ENCODE measurements around the gene NLGN1. TPM values are rescaled to one million over a fixed set of nuclear protein-coding genes. Genes with fewer than 3 reads are reported as not detected.

Gene NLGN1
- polyA plus RNA-seq, 2 of the 4 experiments (the other 2 are of a cell fraction) = not detected

DNA sequence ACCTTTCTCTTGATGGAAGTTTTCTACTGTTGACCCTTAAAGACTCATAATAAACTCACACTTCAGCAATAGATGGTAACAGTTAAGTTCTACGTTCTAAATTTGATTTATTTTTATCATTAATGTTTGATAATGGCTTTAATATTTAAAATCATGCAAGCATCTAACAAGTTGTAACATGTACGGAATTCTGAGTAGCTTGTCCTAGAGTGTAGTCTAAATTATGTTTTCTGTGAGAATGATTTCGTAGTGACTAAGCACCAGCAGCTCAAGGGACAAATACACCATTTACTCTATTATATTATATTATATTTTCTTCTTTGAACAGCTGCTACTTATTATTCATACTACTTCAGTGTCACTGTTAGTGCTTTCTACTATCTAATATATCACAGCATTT is 345.6 kb downstream of the NLGN1 start:
- TF ChIP-seq ZNF302 (CRISPR knock-in tag; IDR thresholded peaks at IDR 0.05) (no peak), CBX2 (IDR thresholded peaks at IDR 0.05; ENCODE audit: borderline replicate concordance, low read depth) (no peak), RFX5 (IDR thresholded peaks at IDR 0.05) (no peak), HOXB5 (CRISPR knock-in tag; IDR thresholded peaks at IDR 0.05) (no peak), NR3C1 (IDR thresholded peaks at IDR 0.05) (no peak), CHD2 (IDR thresholded peaks at IDR 0.05; ENCODE audit: low read length, partially characterized antibody) (no peak), KDM5A (IDR thresholded peaks at IDR 0.05) (no peak), FOSL2 (IDR thresholded peaks at IDR 0.05) (no peak), FOSL2 (CRISPR knock-in tag; IDR thresholded peaks at IDR 0.05) (no peak), USF2 (IDR thresholded peaks at IDR 0.05) (no peak), HOXA7 (CRISPR knock-in tag; IDR thresholded peaks at IDR 0.05) (no peak), REST (IDR thresholded peaks at IDR 0.05) (no peak), RCOR1 (IDR thresholded peaks at IDR 0.05; ENCODE audit: low read depth, low read length) (no peak)
- TF ChIP-seq, protein P1, sequence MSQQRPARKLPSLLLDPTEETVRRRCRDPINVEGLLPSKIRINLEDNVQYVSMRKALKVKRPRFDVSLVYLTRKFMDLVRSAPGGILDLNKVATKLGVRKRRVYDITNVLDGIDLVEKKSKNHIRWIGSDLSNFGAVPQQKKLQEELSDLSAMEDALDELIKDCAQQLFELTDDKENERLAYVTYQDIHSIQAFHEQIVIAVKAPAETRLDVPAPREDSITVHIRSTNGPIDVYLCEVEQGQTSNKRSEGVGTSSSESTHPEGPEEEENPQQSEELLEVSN (IDR thresholded peaks at IDR 0.05; ENCODE audit: borderline replicate concordance, low read depth) = no peak
- H3K4me1 ChIP-seq = no peaks in the 10 kb centered on the region
- H3K27ac ChIP-seq = no peak overlapping the region
- no peak overlapping the region; the same call in 2 of the 3 replicates for H3K4me2 ChIP-seq
- no peak for FAIRE-seq
- CTCF ChIA-PET = no interaction called here
- ATAC-seq = no peak
- no peak overlapping the region for H3K4me3 ChIP-seq
- POLR2A ChIA-PET = no interaction called here
- WGBS (ENCODE audit: missing lambda C conversion rate) = 20% methylated on average over 3 of the region's 3 CpGs
- DNase-seq (ENCODE audit: low read depth in 1 of 2, low spot score in 1 of 2) = no peak
- no peaks in the 10 kb centered on the region for H3K9me3 ChIP-seq

DNA sequence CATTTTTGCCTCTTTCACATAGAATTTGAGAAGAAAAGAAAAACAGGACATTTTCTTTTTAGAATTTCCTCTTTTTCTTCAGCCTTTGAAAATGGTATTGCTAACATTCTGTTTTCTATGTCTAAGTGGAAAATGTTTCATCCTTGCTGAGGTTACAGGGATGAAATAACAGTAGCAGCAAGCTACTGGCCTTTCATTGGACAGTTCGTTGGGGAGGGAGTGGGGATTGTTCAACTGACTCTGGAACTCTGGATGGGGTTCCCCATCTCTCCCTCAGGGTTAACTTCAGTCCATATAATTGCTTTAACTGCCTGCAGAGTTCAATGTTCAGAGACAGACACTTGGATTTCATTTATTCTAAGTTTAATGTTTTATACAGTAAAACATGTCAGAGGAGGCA is 346.0 kb downstream of the NLGN1 start:
- 6% methylated on average over 1 of the region's 1 CpG for WGBS (ENCODE audit: missing lambda C conversion rate)
- DNase-seq (ENCODE audit: low read depth in 1 of 2, low spot score in 1 of 2) (no peak), FAIRE-seq (no peak), ATAC-seq (no peak)
- POLR2A ChIA-PET = no interaction called here
- H3K4me3 ChIP-seq = no peak overlapping the region
- H3K9me3 ChIP-seq = no peaks in the 10 kb centered on the region
- CTCF ChIA-PET = no interaction called here
- no peak for TF ChIP-seq FOXS1 (CRISPR knock-in tag; IDR thresholded peaks at IDR 0.05)
- no peak for TF ChIP-seq REST (IDR thresholded peaks at IDR 0.05)
- TF ChIP-seq KDM1A (IDR thresholded peaks at IDR 0.05; ENCODE audit: low read depth) = no peak
- TF ChIP-seq HDAC2 (IDR thresholded peaks at IDR 0.05) = no peak
- no peak for TF ChIP-seq USF2 (IDR thresholded peaks at IDR 0.05)
- TF ChIP-seq CEBPB (IDR thresholded peaks at IDR 0.05) = no peak
- no peak for TF ChIP-seq HOXB13 (CRISPR knock-in tag; IDR thresholded peaks at IDR 0.05; ENCODE audit: low read depth)
- TF ChIP-seq, protein P2, sequence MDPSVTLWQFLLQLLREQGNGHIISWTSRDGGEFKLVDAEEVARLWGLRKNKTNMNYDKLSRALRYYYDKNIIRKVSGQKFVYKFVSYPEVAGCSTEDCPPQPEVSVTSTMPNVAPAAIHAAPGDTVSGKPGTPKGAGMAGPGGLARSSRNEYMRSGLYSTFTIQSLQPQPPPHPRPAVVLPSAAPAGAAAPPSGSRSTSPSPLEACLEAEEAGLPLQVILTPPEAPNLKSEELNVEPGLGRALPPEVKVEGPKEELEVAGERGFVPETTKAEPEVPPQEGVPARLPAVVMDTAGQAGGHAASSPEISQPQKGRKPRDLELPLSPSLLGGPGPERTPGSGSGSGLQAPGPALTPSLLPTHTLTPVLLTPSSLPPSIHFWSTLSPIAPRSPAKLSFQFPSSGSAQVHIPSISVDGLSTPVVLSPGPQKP (IDR thresholded peaks at IDR 0.05; ENCODE audit: low read depth, low read length) = no peak
- TF ChIP-seq ESRRA (IDR thresholded peaks at IDR 0.05; ENCODE audit: borderline replicate concordance, low read length) = no peak
- TF ChIP-seq TP53 (CRISPR knock-in tag; IDR thresholded peaks at IDR 0.05) = no peak
- no peak for TF ChIP-seq FOSB (CRISPR knock-in tag; IDR thresholded peaks at IDR 0.05)
- TF ChIP-seq NR3C1 (IDR thresholded peaks at IDR 0.05) = no peak
- no peak for TF ChIP-seq CBX2 (IDR thresholded peaks at IDR 0.05; ENCODE audit: borderline replicate concordance, low read depth)
- no peak for TF ChIP-seq JUNB (IDR thresholded peaks at IDR 0.05)
- no peak for TF ChIP-seq NPAS2 (CRISPR knock-in tag; IDR thresholded peaks at IDR 0.05; ENCODE audit: borderline replicate concordance)
- TF ChIP-seq CHD2 (IDR thresholded peaks at IDR 0.05; ENCODE audit: low read length, partially characterized antibody) = no peak
- no peak for TF ChIP-seq EP300 (IDR thresholded peaks at IDR 0.05)
- H3K4me2 ChIP-seq = no peak overlapping the region
- H3K27ac ChIP-seq = no peak overlapping the region
- no peaks in the 10 kb centered on the region for H3K4me1 ChIP-seq
